Ovary (tissue), 9 donors: ENCODE data around the gene OSBPL6. TPM values are rescaled to one million over a fixed set of nuclear protein-coding genes. Genes with fewer than 3 reads are reported as not detected.

Experiments
- DNase-seq, 5 donors: peaks; one replicate each; pipeline ENCODE4 v3.0.0-alpha.2; 2019 to 2020
- H3K27ac ChIP-seq, 2 donors: fragments of 200-600 bp; one replicate each; pipeline versions ENCODE4 v1.5.1 to v1.8.0; 2019 to 2022
- H3K27me3 ChIP-seq: fragments of 200-600 bp; one replicate; pipeline ENCODE4 v1.8.0; 2022
- H3K36me3 ChIP-seq: fragments of 200-600 bp; sonication (generic); one replicate; pipeline ENCODE4 v1.5.1; 2019
- H3K4me1 ChIP-seq: one replicate; pipeline ENCODE4 v1.8.1; 2013; ENCODE audit warnings: mild to moderate bottlenecking, moderate library complexity; ENCODE audit not compliant: insufficient read depth
- H3K4me3 ChIP-seq: fragments of 200-600 bp; sonication (generic); one replicate; pipeline ENCODE4 v1.5.1; 2017
- H3K9me3 ChIP-seq, 2 donors: fragments of 200-600 bp in 1 of 2; sonication (generic) in 1 of 2; one replicate each; pipeline versions ENCODE4 v1.5.1 to v1.8.1; 2013 to 2019; ENCODE audit warnings: mild to moderate bottlenecking in 1 of 2, moderate library complexity in 1 of 2
- CTCF ChIP-seq, 3 donors: fragments of 450-650 bp in 2 of 3; fragments of 200-600 bp in 1 of 3; IDR thresholded peaks; one replicate each; pipeline versions ENCODE4 v1.5.1 to v1.8.0; 2016 to 2022; ENCODE audit warnings: antibody characterized with exemption in 3 of 3, mild to moderate bottlenecking in 1 of 3
- EP300 ChIP-seq: sonication (generic); formaldehyde crosslinking; IDR thresholded peaks from one replicate; pipeline ENCODE4 v1.6.1; 2017; ENCODE audit warnings: antibody characterized with exemption
- POLR2A ChIP-seq: fragments of 450-650 bp; IDR thresholded peaks from one replicate; pipeline ENCODE4 v1.6.1; 2017; ENCODE audit warnings: antibody characterized with exemption, mild to moderate bottlenecking, moderate library complexity
- WGBS, 3 donors: extraction: QIAGEN DNeasy Blood & Tissue Kit in 1 of 3; methylation state at CpG; one replicate each; pipeline versions ENCODE4 v1.1.5 to v1.1.7; 2013 to 2017; 5-methylcytosine and 5-hydroxymethylcytosine counted together
- intact Hi-C, 4 donors: fragments of 100-400 bp; cut with DNase I; formaldehyde crosslinking; loops; one replicate each; pipeline versions ENCODE4 v1.11.0 to v1.15.1; 2022 to 2023
- polyA plus RNA-seq, 2 donors: library from polyadenylated mRNA; stranded (reverse); fragments of 200-250 nt in 1 of 2; fragments of 350-450 nt in 1 of 2; fragmentation: Illumina TruSeq in 1 of 2; extraction: RNeasy Lipid Tissue Mini Kit (QIAGEN cat#74804) in 1 of 2; gene quantifications; one replicate each; pipeline ENCODE4 v1.2.3, GENCODE V29; 2013 to 2014
- total RNA-seq, 7 donors: library from RNA; depleted of rRNA in 2 of 7; stranded (reverse); fragments of >200 nt in 2 of 7; fragmentation: NEBNext Ultra II Directional in 3 of 7; extraction: Animal tissue kit (Norgen Biotek cat#: 25700) in 3 of 7; gene quantifications; one replicate each; pipeline versions ENCODE4 v1.1.0 to v1.2.4, GENCODE V29; 2016 to 2023
- donor health status: DM: no; HTN: no; CAD: no; lungs with moderate emphysema.
- donor health status: DM: no; HTN: no; CAD: no.
- donor health status: Bipolar disorder and iron deficiency.
- donor health status: DM: yes; HTN: yes; CAD: no.
- donor health status: DM: no; HTN: no; CAD: no.
- donor health status: DM: yes; HTN: yes; CAD: no.

OSBPL6 gene
- total and polyA plus RNA-seq, 9 donors, result 0.60 to 7.4 (median 1.7) TPM

GRCh38 chr2:178374865-178375264 lies 180.6 kb downstream of the OSBPL6 start:
- no peak for DNase-seq
- intact Hi-C loops, result no loop called here
- no peak overlapping the region for H3K4me3 ChIP-seq
- no peaks in the 10 kb centered on the region for H3K36me3 ChIP-seq
- H3K27me3 ChIP-seq, result no peaks in the 10 kb centered on the region
- 68 to 91% (median 73%) methylated on average over 1 of the region's 1 CpG for WGBS, 3 donors
- H3K4me1 ChIP-seq, result no peaks in the 10 kb centered on the region
- H3K9me3 ChIP-seq, result no peaks in the 10 kb centered on the region
- no peak overlapping the region for H3K27ac ChIP-seq
- TF ChIP-seq POLR2A, result no peak
- no peak for TF ChIP-seq EP300
- TF ChIP-seq CTCF (IDR thresholded peaks at IDR 0.05), result no peak

- no peak for TF ChIP-seq EP300
- no peak for TF ChIP-seq POLR2A
- TF ChIP-seq CTCF (IDR thresholded peaks at IDR 0.05), result no peak
- H3K9me3 ChIP-seq, result no peaks in the 10 kb centered on the region
- intact Hi-C loops, result no loop called here
- no peak for DNase-seq
- no peak overlapping the region for H3K27ac ChIP-seq
- H3K4me3 ChIP-seq, result no peak overlapping the region
- no peaks in the 10 kb centered on the region for H3K36me3 ChIP-seq
- WGBS, 3 donors, result 91 to 93% (median 93%) methylated on average over 3 of the region's 3 CpGs
- no peaks in the 10 kb centered on the region for H3K27me3 ChIP-seq
- H3K4me1 ChIP-seq, result no peaks in the 10 kb centered on the region
Measured at GRCh38 chr2:178377046-178377445, 182.7 kb downstream of the OSBPL6 start.

GRCh38 chr2:178379162-178380004 lies 185.1 kb downstream of the OSBPL6 start:
- intact Hi-C loops, result no loop called here
- no peaks in the 10 kb centered on the region for H3K27me3 ChIP-seq
- TF ChIP-seq CTCF (IDR thresholded peaks at IDR 0.05) (no peak), POLR2A (no peak), EP300 (no peak)

GRCh38 chr2:178380763-178381162 lies 186.5 kb downstream of the OSBPL6 start:
- no peaks in the 10 kb centered on the region for H3K4me1 ChIP-seq
- WGBS, 3 donors, result 96 to 98% (median 98%) methylated on average over 1 of the region's 1 CpG
- no peak for DNase-seq
- no peak for TF ChIP-seq EP300
- no peak for TF ChIP-seq CTCF (IDR thresholded peaks at IDR 0.05)
- TF ChIP-seq POLR2A, result no peak
- no peaks in the 10 kb centered on the region for H3K9me3 ChIP-seq
- H3K36me3 ChIP-seq, result no peaks in the 10 kb centered on the region
- H3K27me3 ChIP-seq, result no peaks in the 10 kb centered on the region
- intact Hi-C loops, result no loop called here
- no peak overlapping the region for H3K27ac ChIP-seq
- H3K4me3 ChIP-seq, result no peak overlapping the region

More at GRCh38 chr2:178379162-178380004, 185.1 kb downstream of the OSBPL6 start:
- Histone ChIP-seq H3K36me3 (no peaks in the 10 kb centered on the region), H3K4me1 (no peaks in the 10 kb centered on the region), H3K27ac (no peak overlapping the region), H3K4me3 (no peak overlapping the region), H3K9me3 (no peaks in the 10 kb centered on the region)
- WGBS, 3 donors, result 78 to 86% (median 86%) methylated on average over 4 of the region's 4 CpGs
- no peak for DNase-seq
